Panc1 (cell line): ENCODE measurements around the gene PTPRR. TPM values are rescaled to one million over a fixed set of nuclear protein-coding genes. Genes with fewer than 3 reads are reported as not detected.

Experiments used
- ATAC-seq: fragments of 200-7000 bp; cut with Tn5 transposase; 2 replicates; pipeline ENCODE4 v1.9.1; 2020; ENCODE audit warnings: mild to moderate bottlenecking, moderate library complexity
- BruUV-seq: library from RNA; stranded (reverse); fragments of 400-500 nt; replicated peaks from 2 replicates; lab custom pipeline; 2021; lab: Mats Ljungman, UMichigan
- CTCF ChIA-PET: fragments of 300-600 bp; sonication (Branson Sonifier 250); formaldehyde crosslinking; loops from one replicate; lab custom pipeline; 2022; ENCODE audit warnings: antibody characterized with exemption; lab: Charles Lee
- POLR2A ChIA-PET: fragments of 300-600 bp; sonication (Branson Sonifier 250); formaldehyde crosslinking; loops from one replicate; lab custom pipeline; 2022; ENCODE audit warnings: antibody characterized with exemption; lab: Charles Lee
- DNase-seq: peaks from one replicate; pipeline ENCODE4 v3.0.0-alpha.2; 2010; ENCODE audit warnings: low read depth, low spot score
- H3K27ac ChIP-seq: 2 replicates; pipeline ENCODE4 v1.5.1; 2011; ENCODE audit warnings: mild to moderate bottlenecking, low read length, inconsistent platforms
- H3K27me3 ChIP-seq: fragments of 200-500 bp; sonication (Bioruptor generic); 2 replicates; pipeline ENCODE4 v1.6.0; 2014; ENCODE audit warnings: low read length, inconsistent platforms; ENCODE audit not compliant: control insufficient read depth, insufficient read depth
- H3K36me3 ChIP-seq: fragments of 200-500 bp; sonication (Bioruptor generic); 2 replicates; pipeline ENCODE4 v1.5.1; 2014; ENCODE audit warnings: inconsistent platforms, mild to moderate bottlenecking, low read length, moderate library complexity; ENCODE audit not compliant: control insufficient read depth, insufficient read depth
- H3K4me1 ChIP-seq: 2 replicates; pipeline ENCODE4 v1.5.1; 2011; ENCODE audit warnings: inconsistent platforms, mild to moderate bottlenecking, low read length, moderate library complexity; ENCODE audit not compliant: control insufficient read depth, insufficient read depth
- H3K4me3 ChIP-seq, 2 experiments: 2 replicates each; pipeline ENCODE4 v1.5.1; 2011 to 2012; ENCODE audit warnings: low read depth in 2 of 2, low read length in 2 of 2, mild to moderate bottlenecking in 2 of 2, inconsistent platforms in 1 of 2, moderate library complexity in 1 of 2
- H3K9me3 ChIP-seq: fragments of 200-500 bp; sonication (Bioruptor generic); 2 replicates; pipeline ENCODE4 v1.5.1; 2014; ENCODE audit warnings: low read depth, mild to moderate bottlenecking, inconsistent platforms, low read length, moderate library complexity; ENCODE audit not compliant: control insufficient read depth, insufficient read depth
- CTCF ChIP-seq: fragments of 450-650 bp; IDR thresholded peaks from 2 replicates; pipeline ENCODE4 v1.5.1; 2017; ENCODE audit warnings: mild to moderate bottlenecking
- POLR2AphosphoS5 ChIP-seq: IDR thresholded peaks from 2 replicates; pipeline ENCODE4 v1.6.1; 2012; ENCODE audit warnings: mild to moderate bottlenecking, low read depth, low read length, moderate library complexity
- REST ChIP-seq, 2 experiments: IDR thresholded peaks; 2 replicates each; pipeline ENCODE4 v1.6.1; 2011 to 2012; ENCODE audit warnings: low read depth in 2 of 2, control low read depth in 1 of 2, low read length in 1 of 2, mild to moderate bottlenecking in 1 of 2, moderate library complexity in 1 of 2; ENCODE audit not compliant: insufficient read depth in 1 of 2
- SIN3A ChIP-seq: IDR thresholded peaks from 2 replicates; pipeline ENCODE4 v1.6.1; 2012; ENCODE audit warnings: low read depth, mild to moderate bottlenecking, low read length, moderate library complexity, borderline replicate concordance; ENCODE audit not compliant: insufficient read depth
- TCF7L2 ChIP-seq: IDR thresholded peaks from 2 replicates; pipeline ENCODE4 v1.6.1; 2011; ENCODE audit warnings: mild to moderate bottlenecking, low read depth, low read length, inconsistent platforms
- in situ Hi-C: cut with HindIII; loops from 2 replicates; pipeline ENCODE4 v1.10.0; 2016; ENCODE audit warnings: low sequenced_read_pairs, low pct_unique_long_range_greater_than_20kb
- intact Hi-C: fragments of 100-400 bp; cut with micrococcal nuclease; formaldehyde crosslinking; loops from one replicate; pipeline ENCODE4 v1.10.0; 2022; ENCODE audit not compliant: unreplicated experiment
- total RNA-seq: library from RNA; stranded (reverse); gene quantifications from one replicate; pipeline ENCODE4 v1.2.1, GENCODE V29; 2021; ENCODE audit not compliant: unreplicated experiment

PTPRR gene
- total RNA-seq, 1 experiment from 2014 or later, result not detected

- ATAC-seq (no peak), DNase-seq (no peak)
- Histone ChIP-seq H3K27ac (no peak overlapping the region), H3K4me1 (no peaks in the 10 kb centered on the region), H3K9me3 (no peaks in the 10 kb centered on the region), H3K4me3 (no peak overlapping the region), H3K27me3 (no peaks in the 10 kb centered on the region), H3K36me3 (no peaks in the 10 kb centered on the region)
- intact Hi-C loops (no loop called here), in situ Hi-C loops (no loop called here)
- TF ChIP-seq POLR2AphosphoS5 (no peak), SIN3A (no peak), TCF7L2 (no peak), REST (IDR thresholded peaks at IDR 0.05; ENCODE audit: insufficient read depth in 1 of 2, low read depth in 2 of 2, low read length in 1 of 2) (no peak), CTCF (no peak)
- ChIA-PET CTCF (no interaction called here), POLR2A (no interaction called here)
- BruUV-seq, result no TSS peak
Observed at GRCh38 chr12:70950451-70950850, 29.9 kb upstream of the PTPRR start.

- BruUV-seq, result no TSS peak
- Histone ChIP-seq H3K9me3 (no peaks in the 10 kb centered on the region), H3K4me3 (no peak overlapping the region), H3K4me1 (no peaks in the 10 kb centered on the region), H3K27ac (no peak overlapping the region), H3K27me3 (no peaks in the 10 kb centered on the region), H3K36me3 (no peaks in the 10 kb centered on the region)
- ATAC-seq (no peak), DNase-seq (no peak)
- in situ Hi-C loops (no loop called here), intact Hi-C loops (no loop called here)
- ChIA-PET POLR2A (no interaction called here), CTCF (no interaction called here)
- TF ChIP-seq CTCF (no peak), SIN3A (no peak), POLR2AphosphoS5 (no peak), REST (IDR thresholded peaks at IDR 0.05; ENCODE audit: insufficient read depth in 1 of 2, low read depth in 2 of 2, low read length in 1 of 2) (no peak), TCF7L2 (no peak)
Observed at GRCh38 chr12:70948976-70949336, 28.4 kb upstream of the PTPRR start.
